NCI-H446 (cell line): ENCODE data around the gene HS6ST2.

Experiments used
- DNase-seq, 2 experiments: peaks; one replicate each; lab custom pipeline; 2025; lab: John Stamatoyannopoulos, UW

The HS6ST2 gene

DNA sequence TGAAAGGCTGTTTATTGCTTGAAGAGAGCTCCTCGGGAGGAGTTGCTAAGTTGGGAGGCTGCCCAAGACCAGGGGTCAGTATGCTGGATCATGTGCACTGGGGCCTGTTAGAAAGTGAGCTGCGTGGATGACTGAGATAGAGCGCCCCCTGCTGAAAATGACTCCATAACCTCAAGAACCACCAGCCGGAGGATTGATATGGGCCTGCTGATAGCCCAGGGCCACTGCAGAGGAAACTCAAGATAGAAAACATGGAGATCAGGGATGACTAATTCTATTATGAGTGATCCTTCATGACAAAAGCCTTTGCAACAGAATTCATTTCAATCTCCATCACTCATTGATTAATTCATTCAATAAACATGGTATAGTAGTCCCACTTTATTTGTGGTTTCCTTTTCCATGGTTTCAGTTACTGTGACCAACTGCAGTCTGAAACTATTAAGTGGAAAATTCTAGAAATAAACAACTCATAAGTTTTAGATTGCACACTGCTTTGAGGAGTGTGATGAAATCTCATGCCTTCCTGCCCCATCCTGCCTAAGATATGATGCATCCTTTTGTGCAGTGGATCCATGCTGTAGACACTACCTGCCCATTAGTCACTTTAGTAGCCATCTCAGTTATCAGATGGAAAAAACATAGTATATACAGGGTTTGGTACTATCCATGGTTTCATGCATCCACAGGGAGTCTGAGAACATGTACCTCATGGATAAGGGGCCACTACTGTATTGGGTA is 342.9 kb downstream of the HS6ST2 start:
- DNase-seq = peak in 1 of 2 experiments; percentile 31

DNA sequence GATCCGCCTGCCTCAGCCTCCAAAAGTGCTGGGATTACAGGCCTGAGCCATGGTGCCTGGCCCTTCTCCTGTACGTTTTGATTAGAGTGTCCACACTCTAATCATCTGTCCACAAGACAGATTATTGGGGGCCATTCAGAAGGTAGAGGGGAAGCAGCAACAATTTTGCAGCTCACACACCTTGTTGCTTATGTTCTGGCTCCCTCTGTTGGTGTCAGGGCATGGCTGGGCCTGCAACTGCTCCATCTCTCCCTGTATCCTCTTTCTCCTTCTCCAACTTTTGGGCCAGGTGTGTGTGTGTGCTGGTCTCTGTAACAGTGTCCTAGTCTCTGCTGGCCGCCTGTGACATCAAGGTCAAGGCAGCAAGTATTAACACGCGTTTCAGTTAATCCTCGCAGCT is 344.1 kb downstream of the HS6ST2 start:
- no peak for DNase-seq

DNA sequence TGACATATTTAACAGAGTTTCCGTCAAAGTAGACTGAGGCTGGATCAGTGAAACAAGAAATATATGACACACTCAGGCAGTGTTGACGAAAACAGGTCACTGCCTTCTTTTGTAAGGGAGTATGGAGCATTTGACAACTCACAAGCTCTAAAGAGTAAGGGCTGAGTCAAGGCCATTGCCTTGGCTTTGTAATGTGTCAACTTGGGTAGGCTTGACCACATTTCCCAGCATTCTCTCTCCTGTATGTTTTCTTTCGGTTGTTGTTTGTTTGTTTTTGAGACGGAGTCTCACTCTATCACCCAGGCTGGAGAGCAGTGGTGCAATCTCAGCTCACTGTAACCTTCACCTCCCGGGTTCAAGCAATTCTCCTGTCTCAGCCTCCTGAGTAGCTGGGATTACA is 344.6 kb downstream of the HS6ST2 start:
- DNase-seq = no peak

DNA sequence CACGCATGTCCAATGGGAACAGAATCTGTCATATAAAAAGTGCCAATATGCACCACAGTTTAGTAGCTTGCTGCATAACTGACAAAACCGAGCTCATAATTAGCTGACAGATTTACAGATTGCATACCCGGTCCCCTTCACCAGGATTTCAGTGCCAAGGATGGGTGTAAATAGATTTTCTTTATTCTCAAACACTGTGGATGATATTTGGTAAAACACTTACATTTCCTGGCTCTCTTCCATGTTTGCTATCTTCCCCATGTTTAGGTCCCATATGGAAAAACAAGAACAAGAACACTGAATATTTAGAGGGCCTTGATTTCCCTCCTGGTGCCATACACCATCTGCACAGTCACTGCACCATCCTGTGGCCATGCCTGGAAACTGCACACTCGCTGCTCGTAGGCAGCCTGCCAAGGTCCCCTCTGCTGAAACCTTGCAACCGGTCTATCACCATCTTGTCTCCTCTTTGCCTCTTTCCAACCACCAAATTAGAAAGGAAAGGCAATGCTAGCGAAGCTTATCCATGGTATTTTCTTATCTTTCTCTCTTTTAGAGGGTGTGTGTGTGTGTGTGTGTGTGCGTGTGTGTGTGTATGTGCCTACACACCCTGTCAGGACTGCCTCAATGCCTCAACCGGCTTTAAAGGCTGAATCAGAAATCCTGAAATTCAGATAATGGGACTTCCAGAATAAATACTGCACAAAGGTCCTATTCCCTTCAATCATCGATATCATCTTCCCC is 345.4 kb downstream of the HS6ST2 start:
- DNase-seq = peak in 1 of 2 experiments; percentile 17

DNA sequence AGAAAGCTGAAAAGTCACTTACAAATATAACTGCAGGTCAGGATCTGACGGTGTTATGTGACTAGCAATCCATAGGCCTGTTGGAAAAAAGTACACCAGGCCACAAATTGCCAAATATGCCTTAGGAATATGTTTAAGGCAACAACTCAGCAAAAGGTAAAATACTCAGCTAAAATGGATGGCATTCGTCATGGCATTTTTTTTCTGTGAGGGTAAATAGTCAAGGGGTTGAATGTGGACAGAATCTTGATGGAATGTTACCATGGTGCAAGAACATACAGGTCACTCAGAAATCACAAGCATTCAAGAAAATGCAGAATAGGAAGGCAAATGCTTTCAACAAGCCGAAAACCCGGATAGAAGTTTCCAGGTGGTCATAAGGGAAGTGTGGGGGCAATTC is 347.9 kb downstream of the HS6ST2 start:
- DNase-seq = no peak

DNA sequence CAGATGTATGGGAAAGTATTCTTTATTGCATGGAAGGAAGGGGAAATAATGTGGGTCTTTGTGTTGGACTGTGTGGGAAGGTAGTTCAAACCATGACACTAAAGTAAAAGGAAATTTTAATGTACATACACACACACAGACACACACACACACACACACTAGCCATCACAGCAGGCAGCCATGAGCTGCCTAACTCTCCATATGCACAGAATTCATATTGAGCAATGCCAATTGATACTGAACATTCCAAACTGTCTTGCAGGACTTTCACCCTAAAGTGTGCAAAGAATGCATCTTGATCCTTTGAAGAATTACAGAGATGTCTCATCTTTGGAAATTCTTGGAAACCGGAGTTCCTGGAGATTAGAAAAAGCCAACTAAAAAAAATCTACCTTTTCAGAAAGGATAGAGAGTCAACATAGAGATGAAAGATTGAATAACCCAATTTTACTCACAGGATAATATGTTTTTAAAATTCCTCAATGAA is 349.0 kb downstream of the HS6ST2 start:
- no peak for DNase-seq

DNA sequence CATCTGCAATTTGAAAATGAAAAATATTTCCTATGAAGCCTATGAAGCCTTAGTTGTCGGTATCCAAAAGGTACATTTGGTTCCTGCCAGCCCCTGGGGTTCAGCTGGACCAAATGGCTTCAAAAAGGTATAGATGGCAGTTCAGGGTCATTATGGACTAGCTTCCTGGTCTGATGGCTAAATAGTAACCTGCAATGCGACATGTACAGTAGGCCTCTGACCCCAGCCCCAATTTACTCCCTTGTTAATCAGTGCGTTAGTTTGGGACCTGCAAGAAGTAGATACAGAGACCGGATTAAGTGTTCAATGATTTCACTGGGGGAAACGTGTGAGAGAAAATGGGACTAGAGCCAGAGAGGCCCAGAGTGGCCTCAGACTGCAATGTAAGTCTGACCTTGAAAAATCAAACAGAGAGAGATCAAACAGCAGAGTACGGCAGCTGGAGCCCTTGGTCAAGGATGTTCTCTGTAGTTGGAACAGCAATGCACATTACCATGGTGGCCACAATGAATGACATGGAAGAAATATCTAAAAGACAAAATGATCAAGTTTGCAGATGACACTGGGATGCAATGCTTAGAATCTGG is 354.6 kb downstream of the HS6ST2 start:
- DNase-seq = no peak

DNA sequence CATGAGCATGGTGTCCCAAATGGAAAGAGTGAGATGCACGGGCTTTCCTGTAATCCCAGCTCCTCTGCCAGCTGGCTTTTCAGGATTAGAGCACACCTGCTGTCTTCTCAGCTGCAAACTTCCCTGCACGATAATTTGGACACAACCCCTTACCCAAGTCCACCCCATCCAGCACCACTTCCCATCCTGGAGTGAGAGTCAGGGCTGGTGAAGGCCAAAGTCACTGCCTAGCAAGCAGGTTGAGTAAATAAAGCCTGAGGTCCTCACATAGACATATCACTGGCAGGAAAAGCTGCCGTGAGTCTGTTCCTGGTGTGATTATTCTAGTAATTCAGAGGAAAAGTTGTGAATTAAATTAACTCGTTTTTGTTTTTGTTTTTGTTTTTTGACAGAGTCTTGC is 355.7 kb downstream of the HS6ST2 start:
- DNase-seq = no peak

DNA sequence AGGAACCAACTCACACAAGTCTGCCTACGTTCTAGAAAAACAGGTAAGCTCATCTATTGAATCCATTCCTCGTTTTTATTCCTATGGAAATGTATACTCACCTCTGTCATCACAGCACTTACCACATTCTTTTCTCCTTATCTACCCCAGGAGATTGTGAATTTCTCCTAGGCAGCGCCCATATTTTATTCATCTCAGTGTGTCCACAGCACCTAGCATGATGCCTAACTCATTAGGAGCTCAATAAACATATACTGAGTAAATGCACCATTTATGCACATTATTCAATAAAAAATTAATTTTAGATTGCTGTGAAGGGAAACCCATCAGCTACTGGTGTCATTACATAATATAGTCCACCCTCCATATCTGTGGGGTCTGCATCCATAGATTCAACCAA is 363.4 kb downstream of the HS6ST2 start:
- DNase-seq = no peak

DNA sequence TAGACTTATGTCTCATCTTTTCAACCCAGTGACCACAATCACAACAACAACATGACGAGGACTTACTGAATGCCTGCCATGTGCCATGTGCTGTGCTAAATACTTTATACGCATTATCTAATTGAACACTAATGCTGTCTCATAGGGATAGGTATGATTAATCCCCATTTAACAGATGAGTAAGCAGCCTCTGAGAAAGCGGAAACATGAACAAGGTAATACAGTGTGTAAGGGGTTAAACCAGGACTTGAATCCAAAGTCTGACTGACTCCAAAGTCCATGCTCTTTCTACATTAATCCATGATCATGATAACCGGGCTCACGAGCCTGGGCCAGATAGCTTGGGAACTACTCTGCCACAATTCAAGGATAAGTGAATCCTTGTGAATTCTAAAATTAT is 364.3 kb downstream of the HS6ST2 start:
- no peak for DNase-seq

DNA sequence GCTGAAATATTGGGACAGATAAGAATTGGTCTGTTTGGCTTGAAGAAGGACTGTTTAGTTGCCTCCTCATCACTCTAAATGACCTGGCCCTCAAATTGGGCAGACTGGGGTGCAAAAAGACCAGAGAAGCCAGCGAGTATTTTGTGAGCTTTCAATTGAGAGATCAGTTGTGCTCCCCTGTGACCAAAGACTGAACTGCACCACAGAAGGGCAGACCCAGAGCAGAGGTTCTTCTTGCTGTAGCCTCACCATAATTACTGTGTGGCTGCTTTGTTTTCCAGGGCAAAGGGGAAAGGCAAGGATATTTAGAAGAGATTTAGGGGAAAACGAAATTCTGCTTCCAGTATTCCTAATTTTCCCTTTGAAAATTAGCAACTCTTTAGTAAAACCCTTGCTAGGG is 365.5 kb downstream of the HS6ST2 start:
- DNase-seq = no peak

DNA sequence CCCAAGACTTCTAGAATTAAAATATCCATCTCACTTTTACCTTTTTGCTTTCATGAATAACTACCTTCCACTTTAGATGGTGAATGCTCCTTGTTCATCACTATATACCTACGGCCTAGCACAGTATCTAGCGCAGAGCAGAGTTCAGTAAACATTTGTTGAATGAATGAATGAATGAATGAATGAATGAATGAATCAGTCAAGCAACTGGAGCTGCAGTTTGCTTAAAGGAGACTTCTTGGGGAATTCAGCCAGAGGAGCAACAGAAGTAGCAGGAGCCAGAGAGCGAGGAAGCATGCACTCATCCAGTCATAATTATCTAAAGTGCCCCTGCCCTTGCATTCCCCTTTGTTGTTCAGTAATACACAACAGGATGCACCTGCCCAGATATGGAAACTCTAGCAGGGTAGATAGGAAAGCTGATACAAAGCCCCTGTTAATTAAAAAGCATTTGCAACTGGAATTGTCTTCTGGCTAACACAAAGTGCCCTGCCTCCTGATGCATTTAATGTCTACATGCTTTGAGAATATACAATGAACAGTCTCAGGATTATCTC is 366.6 kb downstream of the HS6ST2 start:
- DNase-seq = no peak

DNA sequence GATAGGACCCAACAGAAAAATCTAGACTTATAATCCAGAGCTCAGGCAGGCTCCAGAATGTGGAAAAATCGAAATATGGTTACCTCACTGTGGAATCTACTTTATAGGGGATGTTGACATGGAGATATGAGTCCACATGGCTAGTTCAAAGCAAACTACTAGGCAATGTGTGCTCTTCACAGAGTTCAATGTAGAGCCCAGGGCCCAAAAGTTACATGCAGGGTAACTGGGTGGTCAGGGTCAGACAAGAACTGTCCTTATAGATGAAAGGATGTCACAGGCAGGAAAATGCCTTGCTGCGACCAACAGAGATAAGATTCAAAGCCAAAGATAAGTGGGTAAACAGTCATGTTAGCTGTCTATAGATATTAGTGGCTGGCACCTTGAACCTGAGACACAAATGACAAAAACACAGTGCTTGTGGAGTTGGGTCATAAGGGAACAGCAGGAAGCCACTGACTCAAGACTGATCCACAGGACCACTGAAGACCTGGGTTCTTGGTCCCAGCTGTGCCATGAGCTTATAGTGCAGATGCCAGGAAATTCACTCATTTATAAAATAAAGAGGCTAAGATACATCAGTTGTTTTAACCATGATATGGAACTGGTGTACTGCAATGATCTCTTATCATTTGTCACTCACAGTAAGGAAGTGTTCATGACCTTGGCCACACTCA is 367.9 kb downstream of the HS6ST2 start:
- no peak for DNase-seq

DNA sequence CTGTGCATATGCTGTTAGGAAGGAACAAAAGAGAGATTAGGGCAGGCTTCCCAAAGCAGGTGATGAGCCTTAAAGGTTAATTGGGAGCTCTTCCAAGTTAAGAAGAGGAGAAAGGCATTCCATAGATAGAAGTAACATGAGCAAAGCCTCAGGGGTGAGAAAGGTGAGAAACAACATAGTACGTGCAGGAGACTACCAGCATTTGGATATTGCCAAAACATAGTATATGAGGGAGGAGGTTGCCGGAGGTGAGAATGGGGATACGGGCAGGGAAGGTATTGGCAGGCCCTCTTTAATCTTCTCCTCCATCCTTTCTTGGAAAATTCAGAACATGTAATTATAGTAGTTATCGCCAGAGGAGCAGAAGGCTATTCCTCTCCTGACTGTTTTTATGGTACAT is 373.5 kb downstream of the HS6ST2 start:
- no peak for DNase-seq

DNA sequence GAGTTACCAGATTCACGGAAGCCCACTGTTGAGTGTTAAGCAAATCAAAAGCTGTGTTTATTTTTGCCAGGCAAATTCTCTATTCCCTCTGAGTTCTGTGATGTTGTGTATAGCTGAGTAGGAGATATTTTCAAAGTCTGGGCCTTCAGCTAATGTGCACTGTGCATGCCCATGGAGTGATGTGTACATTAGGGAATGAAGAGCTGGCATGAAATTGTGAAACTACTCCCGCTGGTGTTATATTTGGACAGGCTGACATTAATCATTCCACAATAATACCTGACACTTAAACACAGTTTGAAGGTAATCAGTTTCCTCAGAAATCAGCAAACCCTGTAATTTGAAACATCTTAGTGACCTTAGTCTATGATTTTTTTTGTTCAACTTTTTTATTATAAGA is 381.5 kb downstream of the HS6ST2 start:
- no peak for DNase-seq
